ENCODE results near the gene WASF3.
A peak's percentile ranks its signal among the peaks of the same experiment; 100 is the strongest.

WASF3 gene

DNA sequence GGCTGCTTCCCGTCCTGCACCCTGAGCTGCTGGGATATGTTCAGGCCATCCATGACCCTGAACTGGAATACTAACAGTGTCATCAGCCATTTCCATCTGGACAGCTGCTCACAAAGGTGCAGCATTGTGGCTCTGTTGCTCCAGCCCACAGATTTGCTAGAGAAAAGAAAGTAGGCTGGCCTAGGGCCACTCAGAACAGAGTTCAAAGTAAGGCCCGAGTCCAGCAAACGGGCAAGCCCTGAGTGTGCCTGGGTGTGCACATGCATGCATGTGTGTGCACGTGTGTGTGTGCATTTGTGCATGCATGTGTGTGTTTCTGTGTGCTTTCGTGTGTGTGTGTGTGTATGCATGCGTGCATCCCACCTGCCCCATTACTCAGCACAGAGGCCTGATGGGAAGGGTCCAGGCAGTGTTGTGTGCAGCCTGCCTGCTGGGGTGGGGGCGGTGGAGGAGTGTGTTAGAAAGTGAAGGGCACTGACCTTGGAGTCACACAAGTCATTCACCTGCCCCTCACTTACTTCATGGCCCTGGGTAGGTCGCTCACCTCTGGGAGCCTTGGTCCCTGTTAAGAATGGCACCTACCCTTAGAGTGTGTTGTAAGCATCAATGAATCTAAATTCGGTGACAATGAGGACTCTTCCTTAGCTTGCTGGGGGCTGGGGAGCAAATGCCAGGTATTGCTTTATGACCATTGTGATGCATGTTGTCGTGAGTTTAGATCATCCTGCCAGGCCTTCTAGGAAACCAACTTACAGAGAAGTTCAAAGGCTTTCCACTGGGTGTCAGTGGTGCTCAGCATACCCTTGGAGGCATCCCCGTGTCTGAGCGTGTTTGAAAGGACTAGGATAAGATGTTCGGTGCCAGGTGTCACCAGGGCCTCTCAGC, 149.9 kb downstream of the WASF3 start:
- Histone ChIP-seq H3F3A (ENCODE audit: insufficient read depth, low read length) (no peaks in the 10 kb centered on the region), H3K27me3 (replicated peaks; ENCODE audit: insufficient read depth, low read length) (no peaks in the 10 kb centered on the region), H3K36me3 (replicated peaks; ENCODE audit: insufficient read depth, low read length) (no peaks in the 10 kb centered on the region), H2AFZ (ENCODE audit: low read length) (no peak overlapping the region), H3K4me3 (ENCODE audit: low read length) (no peak overlapping the region), H3K4me2 (ENCODE audit: low read depth, low read length) (no peak overlapping the region), H3K9me3 (replicated peaks; ENCODE audit: insufficient read depth, low read length) (no peaks in the 10 kb centered on the region), H3K27ac (ENCODE audit: low read length) (no peak overlapping the region), H3K9me2 (replicated peaks; ENCODE audit: insufficient read depth, low read length) (no peaks in the 10 kb centered on the region), H3K79me2 (ENCODE audit: low read length) (no peaks in the 10 kb centered on the region), H3K4me1 (ENCODE audit: low read length) (no peaks in the 10 kb centered on the region), H4K20me1 (ENCODE audit: insufficient read depth, low read length) (no peaks in the 10 kb centered on the region), H3K9ac (ENCODE audit: low read length) (no peak overlapping the region)
- peak; percentile 23 for DNase-seq
- TF ChIP-seq, protein P1, sequence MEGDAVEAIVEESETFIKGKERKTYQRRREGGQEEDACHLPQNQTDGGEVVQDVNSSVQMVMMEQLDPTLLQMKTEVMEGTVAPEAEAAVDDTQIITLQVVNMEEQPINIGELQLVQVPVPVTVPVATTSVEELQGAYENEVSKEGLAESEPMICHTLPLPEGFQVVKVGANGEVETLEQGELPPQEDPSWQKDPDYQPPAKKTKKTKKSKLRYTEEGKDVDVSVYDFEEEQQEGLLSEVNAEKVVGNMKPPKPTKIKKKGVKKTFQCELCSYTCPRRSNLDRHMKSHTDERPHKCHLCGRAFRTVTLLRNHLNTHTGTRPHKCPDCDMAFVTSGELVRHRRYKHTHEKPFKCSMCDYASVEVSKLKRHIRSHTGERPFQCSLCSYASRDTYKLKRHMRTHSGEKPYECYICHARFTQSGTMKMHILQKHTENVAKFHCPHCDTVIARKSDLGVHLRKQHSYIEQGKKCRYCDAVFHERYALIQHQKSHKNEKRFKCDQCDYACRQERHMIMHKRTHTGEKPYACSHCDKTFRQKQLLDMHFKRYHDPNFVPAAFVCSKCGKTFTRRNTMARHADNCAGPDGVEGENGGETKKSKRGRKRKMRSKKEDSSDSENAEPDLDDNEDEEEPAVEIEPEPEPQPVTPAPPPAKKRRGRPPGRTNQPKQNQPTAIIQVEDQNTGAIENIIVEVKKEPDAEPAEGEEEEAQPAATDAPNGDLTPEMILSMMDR (IDR thresholded peaks at IDR 0.05; ENCODE audit: low read length) = peak; percentile 32
- no peak for TF ChIP-seq EZH2 (optimal IDR thresholded peaks at IDR 0.05; ENCODE audit: low read depth, low read length)

GRCh38 chr13:26708007-26708297, 150.5 kb downstream of the WASF3 start:
- no peak overlapping the region for H3K9ac ChIP-seq (ENCODE audit: low read length)
- no peaks in the 10 kb centered on the region for H3K79me2 ChIP-seq (ENCODE audit: low read length)
- no peak for DNase-seq
- no peak overlapping the region for H3K4me3 ChIP-seq (ENCODE audit: low read length)
- H3F3A ChIP-seq (ENCODE audit: insufficient read depth, low read length) = no peaks in the 10 kb centered on the region
- no peak overlapping the region for H3K4me2 ChIP-seq (ENCODE audit: low read depth, low read length)
- no peaks in the 10 kb centered on the region for H3K9me2 ChIP-seq (replicated peaks; ENCODE audit: insufficient read depth, low read length)
- no peaks in the 10 kb centered on the region for H3K9me3 ChIP-seq (replicated peaks; ENCODE audit: insufficient read depth, low read length)
- H3K36me3 ChIP-seq (replicated peaks; ENCODE audit: insufficient read depth, low read length) = no peaks in the 10 kb centered on the region
- no peaks in the 10 kb centered on the region for H3K4me1 ChIP-seq (ENCODE audit: low read length)
- no peaks in the 10 kb centered on the region for H4K20me1 ChIP-seq (ENCODE audit: insufficient read depth, low read length)
- TF ChIP-seq EZH2 (optimal IDR thresholded peaks at IDR 0.05; ENCODE audit: low read depth, low read length) (no peak), EZH2phosphoT487 (IDR thresholded peaks at IDR 0.05; ENCODE audit: low read length) (no peak)
- TF ChIP-seq, protein P1 (IDR thresholded peaks at IDR 0.05; ENCODE audit: low read length) = no peak
- H3K27me3 ChIP-seq (replicated peaks; ENCODE audit: insufficient read depth, low read length) = no peaks in the 10 kb centered on the region
- H3K27ac ChIP-seq (ENCODE audit: low read length) = no peak overlapping the region
- H2AFZ ChIP-seq (ENCODE audit: low read length) = no peak overlapping the region

- no peak overlapping the region for H3K4me3 ChIP-seq (ENCODE audit: low read length)
- TF ChIP-seq, protein P1 (IDR thresholded peaks at IDR 0.05; ENCODE audit: low read length) = no peak
- TF ChIP-seq EZH2phosphoT487 (IDR thresholded peaks at IDR 0.05; ENCODE audit: low read length) (no peak), EZH2 (optimal IDR thresholded peaks at IDR 0.05; ENCODE audit: low read depth, low read length) (no peak)
- no peaks in the 10 kb centered on the region for H3K4me1 ChIP-seq (ENCODE audit: low read length)
- H3K27ac ChIP-seq (ENCODE audit: low read length) = no peak overlapping the region
- no peaks in the 10 kb centered on the region for H3K9me2 ChIP-seq (replicated peaks; ENCODE audit: insufficient read depth, low read length)
- no peaks in the 10 kb centered on the region for H3K9me3 ChIP-seq (replicated peaks; ENCODE audit: insufficient read depth, low read length)
- no peak overlapping the region for H3K4me2 ChIP-seq (ENCODE audit: low read depth, low read length)
- no peaks in the 10 kb centered on the region for H3K79me2 ChIP-seq (ENCODE audit: low read length)
- no peak overlapping the region for H2AFZ ChIP-seq (ENCODE audit: low read length)
- H3F3A ChIP-seq (ENCODE audit: insufficient read depth, low read length) = no peaks in the 10 kb centered on the region
- no peaks in the 10 kb centered on the region for H4K20me1 ChIP-seq (ENCODE audit: insufficient read depth, low read length)
- H3K9ac ChIP-seq (ENCODE audit: low read length) = no peak overlapping the region
- DNase-seq = no peak
- no peaks in the 10 kb centered on the region for H3K27me3 ChIP-seq (replicated peaks; ENCODE audit: insufficient read depth, low read length)
- no peaks in the 10 kb centered on the region for H3K36me3 ChIP-seq (replicated peaks; ENCODE audit: insufficient read depth, low read length)
These were observed 152.0 kb downstream of the WASF3 start for GRCh38 chr13:26709461-26709860.
